Osteocyte (in vitro differentiated cells): ENCODE data around the gene CHCT1. TPM values are rescaled to one million over a fixed set of nuclear protein-coding genes. Genes with fewer than 3 reads are reported as not detected.

Experiments
- DNase-seq: peaks from one replicate; pipeline ENCODE4 v3.0.0; 2021; ENCODE audit warnings: mixed read lengths; ENCODE audit not compliant: unreplicated experiment; ENCODE audit errors: extremely low spot score
- H3K27ac Mint-ChIP-seq: one replicate; pipeline ENCODE4 v1.8.0; 2021; ENCODE audit warnings: mild to moderate bottlenecking, mixed read lengths; ENCODE audit not compliant: unreplicated experiment
- H3K27me3 Mint-ChIP-seq: one replicate; pipeline ENCODE4 v1.8.0; 2021; ENCODE audit warnings: mixed read lengths; ENCODE audit not compliant: unreplicated experiment
- H3K36me3 Mint-ChIP-seq: one replicate; pipeline ENCODE4 v1.8.0; 2021; ENCODE audit warnings: mixed read lengths; ENCODE audit not compliant: unreplicated experiment
- H3K4me1 Mint-ChIP-seq: one replicate; pipeline ENCODE4 v1.8.0; 2021; ENCODE audit warnings: mixed read lengths; ENCODE audit not compliant: unreplicated experiment
- H3K4me3 Mint-ChIP-seq: one replicate; pipeline ENCODE4 v1.8.0; 2021; ENCODE audit warnings: mild to moderate bottlenecking, moderate library complexity, mixed read lengths; ENCODE audit not compliant: unreplicated experiment
- H3K9me3 Mint-ChIP-seq: one replicate; pipeline ENCODE4 v1.8.0; 2021; ENCODE audit warnings: mixed read lengths; ENCODE audit not compliant: unreplicated experiment
- total RNA-seq: library from RNA; stranded (reverse); gene quantifications from 2 replicates; pipeline ENCODE4 v1.2.1, GENCODE V29; 2021
- TF ChIP-seq, protein P1 (sequence below): fragments of 200-600 bp; sonication (generic); IDR thresholded peaks from 2 replicates; pipeline ENCODE4 v1.5.0; 2021; ENCODE audit warnings: antibody characterized with exemption, mild to moderate bottlenecking, moderate library complexity

CHCT1 gene
- total RNA-seq, 1 donor from 2014 or later: not detected

DNA sequence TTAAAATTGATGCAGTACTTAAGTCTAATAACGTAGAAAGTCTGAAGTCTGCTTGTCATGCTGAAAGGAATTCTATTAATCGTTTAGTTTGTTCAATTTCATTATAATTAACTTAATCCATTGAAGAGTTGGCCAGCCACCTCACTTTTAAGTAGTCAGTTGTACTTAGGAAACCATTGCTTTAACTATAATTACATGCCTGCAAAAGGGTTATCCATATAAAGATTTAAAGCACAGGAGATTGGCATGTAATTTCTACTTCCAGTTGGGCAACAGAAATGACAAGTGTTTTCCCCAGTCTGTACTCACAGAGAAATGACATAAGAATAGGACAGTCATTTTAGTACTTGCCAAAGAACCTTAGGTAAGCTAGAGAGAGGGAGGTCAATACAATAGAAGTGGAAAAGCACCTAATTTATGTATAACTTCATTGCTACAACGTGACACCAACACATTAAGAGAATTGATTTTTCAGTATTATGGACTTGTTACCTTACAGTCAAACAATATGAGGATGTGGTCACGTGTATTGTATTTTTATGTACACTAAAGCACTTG is 26.7 kb upstream of the CHCT1 start:
- no peak overlapping the region for H3K27ac Mint-ChIP-seq
- H3K4me1 Mint-ChIP-seq: peaks cover 12% of the 10 kb centered on the region
- no peak for DNase-seq
- no peaks in the 10 kb centered on the region for H3K36me3 Mint-ChIP-seq
- no peak overlapping the region for H3K4me3 Mint-ChIP-seq
- H3K9me3 Mint-ChIP-seq: no peaks in the 10 kb centered on the region
- TF ChIP-seq, protein P1, sequence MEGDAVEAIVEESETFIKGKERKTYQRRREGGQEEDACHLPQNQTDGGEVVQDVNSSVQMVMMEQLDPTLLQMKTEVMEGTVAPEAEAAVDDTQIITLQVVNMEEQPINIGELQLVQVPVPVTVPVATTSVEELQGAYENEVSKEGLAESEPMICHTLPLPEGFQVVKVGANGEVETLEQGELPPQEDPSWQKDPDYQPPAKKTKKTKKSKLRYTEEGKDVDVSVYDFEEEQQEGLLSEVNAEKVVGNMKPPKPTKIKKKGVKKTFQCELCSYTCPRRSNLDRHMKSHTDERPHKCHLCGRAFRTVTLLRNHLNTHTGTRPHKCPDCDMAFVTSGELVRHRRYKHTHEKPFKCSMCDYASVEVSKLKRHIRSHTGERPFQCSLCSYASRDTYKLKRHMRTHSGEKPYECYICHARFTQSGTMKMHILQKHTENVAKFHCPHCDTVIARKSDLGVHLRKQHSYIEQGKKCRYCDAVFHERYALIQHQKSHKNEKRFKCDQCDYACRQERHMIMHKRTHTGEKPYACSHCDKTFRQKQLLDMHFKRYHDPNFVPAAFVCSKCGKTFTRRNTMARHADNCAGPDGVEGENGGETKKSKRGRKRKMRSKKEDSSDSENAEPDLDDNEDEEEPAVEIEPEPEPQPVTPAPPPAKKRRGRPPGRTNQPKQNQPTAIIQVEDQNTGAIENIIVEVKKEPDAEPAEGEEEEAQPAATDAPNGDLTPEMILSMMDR: no peak
- H3K27me3 Mint-ChIP-seq: no peaks in the 10 kb centered on the region

DNA sequence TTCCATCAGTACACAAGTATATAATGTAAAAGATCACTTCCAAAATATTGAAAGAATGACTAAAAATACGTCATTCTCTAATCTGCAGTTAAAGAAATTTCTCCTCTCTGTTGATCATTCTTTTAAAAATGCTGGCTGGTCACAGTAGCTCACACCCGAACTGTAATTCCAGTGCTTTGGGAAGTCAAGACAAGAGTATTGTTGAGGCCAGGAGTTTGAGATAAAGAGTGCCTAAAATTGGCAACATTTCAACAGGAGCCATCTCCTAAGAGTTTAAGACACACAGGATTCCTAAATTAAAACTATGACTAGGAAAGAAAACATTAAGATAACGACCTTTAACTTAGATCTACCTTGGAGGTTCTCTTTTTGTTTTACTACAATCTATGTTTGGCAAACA is 25.9 kb upstream of the CHCT1 start:
- Mint-ChIP-seq H3K9me3 (no peaks in the 10 kb centered on the region), H3K36me3 (no peaks in the 10 kb centered on the region), H3K27ac (no peak overlapping the region), H3K4me1 (peaks cover 8% of the 10 kb centered on the region), H3K27me3 (no peaks in the 10 kb centered on the region), H3K4me3 (no peak overlapping the region)
- TF ChIP-seq, protein P1: no peak
- no peak for DNase-seq

DNA sequence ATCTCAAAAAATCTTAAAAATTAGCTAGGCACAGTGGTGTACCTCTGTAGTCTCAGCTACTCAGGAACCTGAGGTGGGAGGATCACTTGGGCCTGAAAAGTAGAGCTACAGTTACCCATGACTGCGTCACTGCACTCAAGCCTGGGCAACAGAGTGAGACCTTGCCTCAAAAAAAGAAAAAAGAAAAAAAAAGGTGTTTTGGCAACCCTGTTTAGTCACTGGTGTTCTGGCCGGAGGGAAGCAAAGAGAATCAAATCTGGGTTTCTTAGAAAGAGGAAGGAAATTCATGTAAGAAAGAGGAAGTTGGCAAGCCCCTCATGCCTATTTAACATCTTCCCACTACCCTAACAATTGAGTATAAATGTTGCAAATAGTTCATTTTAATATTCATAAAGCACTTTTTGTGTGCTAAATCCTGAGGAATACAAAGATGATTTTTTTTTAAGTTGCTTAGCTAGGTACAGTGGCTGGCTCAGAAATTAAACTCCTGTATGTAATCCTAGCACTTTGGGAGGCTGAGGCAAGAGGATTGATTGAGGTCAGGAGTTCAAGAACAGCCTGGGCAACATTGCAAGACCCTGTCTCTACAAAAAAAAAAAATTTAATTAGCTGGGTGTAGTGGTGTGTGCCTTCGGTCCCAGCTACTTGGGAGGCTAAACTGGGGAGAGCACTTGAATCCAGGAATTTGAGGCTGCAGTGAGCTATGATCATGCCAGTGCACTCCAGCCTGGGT is 23.9 kb upstream of the CHCT1 start:
- H3K9me3 Mint-ChIP-seq: no peaks in the 10 kb centered on the region
- H3K4me1 Mint-ChIP-seq: peaks cover under 1% of the 10 kb centered on the region
- H3K27ac Mint-ChIP-seq: no peak overlapping the region
- H3K27me3 Mint-ChIP-seq: no peaks in the 10 kb centered on the region
- H3K36me3 Mint-ChIP-seq: no peaks in the 10 kb centered on the region
- no peak for DNase-seq
- no peak overlapping the region for H3K4me3 Mint-ChIP-seq
- TF ChIP-seq, protein P1: no peak

DNA sequence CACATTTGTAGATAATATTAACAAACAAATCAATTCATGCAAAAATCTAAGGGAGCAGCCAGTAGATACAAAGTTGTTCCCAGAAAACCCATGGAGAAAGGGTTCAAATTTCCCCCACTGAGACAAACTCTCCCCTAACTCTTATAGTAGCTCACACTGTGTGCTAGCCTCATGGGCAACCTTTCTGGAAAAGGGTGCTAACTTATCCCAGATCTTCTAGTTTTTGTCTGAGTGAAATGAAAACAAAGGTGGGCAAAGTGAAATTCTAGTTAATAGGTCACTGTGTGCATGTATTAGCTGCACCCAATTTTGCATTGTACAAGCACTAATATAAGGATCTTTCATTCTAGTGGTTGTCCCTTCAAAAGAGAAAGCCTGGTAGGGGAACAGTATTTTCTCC is 20.5 kb upstream of the CHCT1 start:
- DNase-seq: no peak
- TF ChIP-seq, protein P1: no peak
- H3K27ac Mint-ChIP-seq: no peak overlapping the region
- H3K36me3 Mint-ChIP-seq: no peaks in the 10 kb centered on the region
- no peaks in the 10 kb centered on the region for H3K27me3 Mint-ChIP-seq
- no peaks in the 10 kb centered on the region for H3K4me1 Mint-ChIP-seq
- H3K9me3 Mint-ChIP-seq: no peaks in the 10 kb centered on the region
- no peak overlapping the region for H3K4me3 Mint-ChIP-seq

DNA sequence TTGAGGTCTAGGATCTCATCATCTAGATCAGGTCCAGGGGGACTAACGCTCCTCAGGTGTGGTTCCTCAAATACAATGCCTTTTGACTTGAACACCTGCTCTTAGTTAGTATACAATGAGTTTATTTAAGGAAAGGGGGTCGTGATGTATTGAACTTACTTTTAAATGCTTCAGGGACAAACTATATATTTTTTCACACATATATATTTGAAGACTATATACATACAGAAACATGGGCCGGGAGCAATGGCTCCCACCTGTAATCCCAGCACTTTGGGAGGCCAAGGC is 18.8 kb upstream of the CHCT1 start:
- Mint-ChIP-seq H3K27me3 (no peaks in the 10 kb centered on the region), H3K4me1 (no peaks in the 10 kb centered on the region), H3K36me3 (no peaks in the 10 kb centered on the region), H3K9me3 (no peaks in the 10 kb centered on the region), H3K27ac (no peak overlapping the region), H3K4me3 (no peak overlapping the region)
- TF ChIP-seq, protein P1: no peak
- DNase-seq: no peak
